ENCODE measurements around the gene ZNF780A. TPM values are rescaled to one million over a fixed set of nuclear protein-coding genes. Genes with fewer than 3 reads are reported as not detected.

Gene ZNF780A
- total and polyA plus RNA-seq, 2 of the 13 experiments (the other 11 are each of a cell fraction or from before 2014, with no cell fraction given), result 13.5 to 22.7 TPM

- BruUV-seq (replicated peaks), result no TSS peak
- Histone ChIP-seq H3K9me3 (ENCODE audit: low read length) (no peaks in the 10 kb centered on the region), H3K4me1 (ENCODE audit: insufficient read depth, low read length) (no peaks in the 10 kb centered on the region), H3K4me3 (replicated peaks in 1 of 3; ENCODE audit: insufficient read depth in 1 of 3, low read depth in 2 of 3, low read length in 3 of 3) (no peak overlapping the region), H4K20me1 (ENCODE audit: insufficient read depth, low read length) (no peaks in the 10 kb centered on the region), H2AFZ (ENCODE audit: low read length) (no peak overlapping the region), H3K27ac (ENCODE audit: extremely low read length, insufficient read depth, low read length) (no peak overlapping the region), H3K4me2 (ENCODE audit: low read depth, low read length) (no peak overlapping the region), H3K36me3 (replicated peaks in 1 of 2; ENCODE audit: control insufficient read depth in 1 of 2, insufficient read depth in 2 of 2, low read length in 2 of 2) (no peaks in the 10 kb centered on the region), H3K27me3 (ENCODE audit: control insufficient read depth in 1 of 2, insufficient read depth in 2 of 2, low read length in 2 of 2) (no peaks in the 10 kb centered on the region; a peak in 1 of 5 replicates), H3K9ac (ENCODE audit: insufficient read depth, low read depth, low read length) (no peak overlapping the region), H3K79me2 (ENCODE audit: insufficient read depth, low read length) (no peaks in the 10 kb centered on the region)
- intact Hi-C loops (cut with micrococcal nuclease; ENCODE audit: unreplicated experiment) (no loop called here), in situ Hi-C loops (cut with HindIII; ENCODE audit: extremely low pct_ligation_motif_present, low pct_unique_long_range_greater_than_20kb) (no loop called here)
- DNase-seq (ENCODE audit: low spot score) (no peak), FAIRE-seq (no peak), ATAC-seq (no peak)
- CTCF ChIA-PET (ENCODE audit: low intra/inter-chr PET ratio, low total read pairs), result no interaction called here
- POLR2A ChIA-PET, result no interaction called here
- TF ChIP-seq FOXC1 (CRISPR knock-in tag; IDR thresholded peaks at IDR 0.05; ENCODE audit: borderline replicate concordance) (no peak), KDM4B (CRISPR knock-in tag; IDR thresholded peaks at IDR 0.05) (no peak), SP140L (CRISPR knock-in tag; IDR thresholded peaks at IDR 0.05; ENCODE audit: borderline replicate concordance) (no peak), ETV6 (CRISPR knock-in tag; conservative IDR thresholded peaks at IDR 0.05) (no peak), SKI (IDR thresholded peaks at IDR 0.05; ENCODE audit: partially characterized antibody) (no peak), ZNF709 (CRISPR knock-in tag; IDR thresholded peaks at IDR 0.05) (no peak)
Measured at GRCh38 chr19:40128991-40129390, 38.2 kb upstream of the ZNF780A start.

GRCh38 chr19:40119380-40119779, 28.6 kb upstream of the ZNF780A start:
- Histone ChIP-seq H3K9me3 (ENCODE audit: low read length) (no peaks in the 10 kb centered on the region), H3K36me3 (replicated peaks in 1 of 2; ENCODE audit: control insufficient read depth in 1 of 2, insufficient read depth in 2 of 2, low read length in 2 of 2) (no peaks in the 10 kb centered on the region), H3K4me2 (ENCODE audit: low read depth, low read length) (peak overlapping the region; percentile 55), H2AFZ (ENCODE audit: low read length) (no peak overlapping the region), H3K4me1 (ENCODE audit: insufficient read depth, low read length) (peaks cover 41% of the 10 kb centered on the region), H3K27me3 (ENCODE audit: control insufficient read depth in 1 of 2, insufficient read depth in 2 of 2, low read length in 2 of 2) (no peaks in the 10 kb centered on the region), H3K4me3 (replicated peaks in 1 of 3; ENCODE audit: insufficient read depth in 1 of 3, low read depth in 2 of 3, low read length in 3 of 3) (no peak overlapping the region), H3K9ac (ENCODE audit: insufficient read depth, low read depth, low read length) (no peak overlapping the region), H3K27ac (ENCODE audit: extremely low read length, insufficient read depth, low read length) (peak overlapping the region; percentile 53), H3K79me2 (ENCODE audit: insufficient read depth, low read length) (no peaks in the 10 kb centered on the region), H4K20me1 (ENCODE audit: insufficient read depth, low read length) (no peaks in the 10 kb centered on the region)
- in situ Hi-C loops (cut with HindIII; ENCODE audit: extremely low pct_ligation_motif_present, low pct_unique_long_range_greater_than_20kb) (no loop called here), intact Hi-C loops (cut with micrococcal nuclease; ENCODE audit: unreplicated experiment) (no loop called here)
- ATAC-seq (peak; percentile 83), DNase-seq (ENCODE audit: low spot score) (peak; percentile 88), FAIRE-seq (peak; percentile 46)
- POLR2A ChIA-PET, result interaction anchor here (0.8 kb wide), 1 partner anchor 29 kb away, joined by 5 read pairs; the partner anchor contains the start of gene ZNF780A
- no TSS peak for BruUV-seq (replicated peaks)
- 0% methylated on average over 4 of the region's 4 CpGs for WGBS (ENCODE audit: low lambda C conversion rate)
- CTCF ChIA-PET (ENCODE audit: low intra/inter-chr PET ratio, low total read pairs), result no interaction called here
- TF ChIP-seq MIER2 (CRISPR knock-in tag; IDR thresholded peaks at IDR 0.05) (peak; percentile 66; the same call in 1 of the 2 replicates), CREM (IDR thresholded peaks at IDR 0.05) (peak; percentile 47; the same call in 1 of the 2 replicates), CREM (CRISPR knock-in tag; IDR thresholded peaks at IDR 0.05) (no peak), FOSL2 (CRISPR knock-in tag; IDR thresholded peaks at IDR 0.05) (peak; percentile 55; the same call in 1 of the 2 replicates), REST (IDR thresholded peaks at IDR 0.05; ENCODE audit: borderline replicate concordance in 1 of 2, low read depth in 1 of 2, low read length in 2 of 2) (0 out of 4 replicates have a peak, but pooled peaks of 1 of the 2 experiments have one; percentile 23), ZNF567 (CRISPR knock-in tag; IDR thresholded peaks at IDR 0.05; ENCODE audit: borderline replicate concordance) (no peak), ZNF652 (CRISPR knock-in tag; IDR thresholded peaks at IDR 0.05; ENCODE audit: borderline replicate concordance, low read depth) (no peak), ZNF383 (CRISPR knock-in tag; IDR thresholded peaks at IDR 0.05; ENCODE audit: borderline replicate concordance) (no peak), FOXP1 (IDR thresholded peaks at IDR 0.05) (no peak), FOXP1 (CRISPR knock-in tag; IDR thresholded peaks at IDR 0.05) (peak; percentile 47; the same call in 1 of the 2 replicates), ZSCAN29 (CRISPR knock-in tag; conservative IDR thresholded peaks at IDR 0.05) (no peak), TEAD3 (CRISPR knock-in tag; optimal IDR thresholded peaks at IDR 0.05; ENCODE audit: borderline replicate concordance) (peak; percentile 91), CEBPB (IDR thresholded peaks at IDR 0.05; ENCODE audit: borderline replicate concordance, low read depth, low read length) (peak; percentile 87)
